ENCODE measurements around the gene TYRP1. TPM values are rescaled to one million over a fixed set of nuclear protein-coding genes. Genes with fewer than 3 reads are reported as not detected.

TYRP1 gene
- total RNA-seq, 2 experiments from 2014 or later = not detected

DNA sequence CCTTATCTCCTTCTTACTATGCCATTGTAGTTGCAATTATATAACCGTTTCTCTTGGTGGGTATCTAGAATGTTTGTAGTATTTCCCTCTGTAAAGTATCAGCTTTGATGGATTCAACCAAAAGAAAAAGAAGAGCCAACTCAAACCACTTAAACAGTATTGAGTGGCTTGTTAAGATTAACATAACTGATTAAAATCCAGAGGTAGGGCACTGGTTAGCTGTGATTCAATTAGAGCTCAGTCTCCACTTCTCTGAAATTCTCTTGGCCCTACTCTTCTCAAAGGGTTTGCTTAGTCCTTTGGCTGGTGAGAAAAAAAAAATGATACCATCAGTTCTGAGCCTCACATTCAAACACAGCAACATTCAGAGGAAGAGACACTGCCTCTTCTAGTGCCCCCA, 37.0 kb downstream of the TYRP1 start:
- no peaks in the 10 kb centered on the region for H4K20me1 ChIP-seq (ENCODE audit: insufficient read depth, low read length)
- H3K36me3 ChIP-seq (ENCODE audit: insufficient read depth, low read length) = no peaks in the 10 kb centered on the region
- DNase-seq (ENCODE audit: low spot score) = no peak
- CTCF ChIA-PET (ENCODE audit: unreplicated experiment) = no interaction called here
- H3K9me2 ChIP-seq (ENCODE audit: insufficient read depth, low read length) = no peaks in the 10 kb centered on the region
- no peak overlapping the region for H2AFZ ChIP-seq (ENCODE audit: low read length)
- intact Hi-C loops (cut with micrococcal nuclease; ENCODE audit: unreplicated experiment) = no loop called here
- POLR2A ChIA-PET = interaction anchor here (0.7 kb wide), 1 partner anchor 46 kb away, joined by 3 read pairs; no protein-coding TSS in a partner anchor
- BruUV-seq (replicated peaks) = no TSS peak
- no peaks in the 10 kb centered on the region for H3K79me2 ChIP-seq (ENCODE audit: insufficient read depth, low read depth, low read length)
- H3K4me2 ChIP-seq (ENCODE audit: low read length) = no peak overlapping the region
- no peaks in the 10 kb centered on the region for H3K9me3 ChIP-seq (ENCODE audit: low read length)
- H3K4me1 ChIP-seq (ENCODE audit: insufficient read depth, low read length, poor library complexity, severe bottlenecking) = no peaks in the 10 kb centered on the region
- TF ChIP-seq CTCF (conservative IDR thresholded peaks at IDR 0.05; ENCODE audit: low read length) (no peak), EZH2phosphoT487 (IDR thresholded peaks at IDR 0.05; ENCODE audit: borderline replicate concordance, low read depth, low read length) (no peak)
- H3K27ac ChIP-seq (ENCODE audit: low read depth, low read length, poor library complexity, severe bottlenecking) = no peak overlapping the region
- no peak overlapping the region for H3K4me3 ChIP-seq (ENCODE audit: low read depth, low read length, poor library complexity, severe bottlenecking)

DNA sequence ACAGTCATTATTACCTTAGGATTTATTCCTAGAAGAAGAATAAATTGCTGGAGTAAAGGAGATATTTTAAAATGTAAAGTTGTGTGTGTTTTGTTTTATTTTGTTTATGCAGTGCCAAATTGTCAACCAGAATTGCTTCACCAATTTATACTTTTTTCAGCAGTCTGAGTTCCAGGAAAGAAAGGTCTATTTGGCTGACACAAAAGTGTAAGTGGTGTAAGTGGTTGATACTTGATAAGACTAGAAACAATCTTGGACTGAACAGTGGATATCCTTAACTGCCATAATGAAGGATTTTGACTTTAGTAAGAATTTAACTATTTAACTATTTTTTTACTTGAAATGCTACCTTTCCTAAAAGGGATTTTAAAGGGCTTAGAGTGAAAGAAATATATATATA, 37.7 kb downstream of the TYRP1 start:
- CTCF ChIA-PET (ENCODE audit: unreplicated experiment) = no interaction called here

GRCh38 chr9:12732971-12733370, 39.8 kb downstream of the TYRP1 start:
- Histone ChIP-seq H3K36me3 (ENCODE audit: insufficient read depth, low read length) (no peaks in the 10 kb centered on the region), H3K79me2 (ENCODE audit: insufficient read depth, low read depth, low read length) (no peaks in the 10 kb centered on the region), H3K9me2 (ENCODE audit: insufficient read depth, low read length) (no peaks in the 10 kb centered on the region), H3K27ac (ENCODE audit: low read depth, low read length, poor library complexity, severe bottlenecking) (no peak overlapping the region), H3K4me3 (ENCODE audit: low read depth, low read length, poor library complexity, severe bottlenecking) (no peak overlapping the region), H3K4me1 (ENCODE audit: insufficient read depth, low read length, poor library complexity, severe bottlenecking) (no peaks in the 10 kb centered on the region), H2AFZ (ENCODE audit: low read length) (no peak overlapping the region), H4K20me1 (ENCODE audit: insufficient read depth, low read length) (no peaks in the 10 kb centered on the region), H3K4me2 (ENCODE audit: low read length) (no peak overlapping the region), H3K9me3 (ENCODE audit: low read length) (no peaks in the 10 kb centered on the region)
- POLR2A ChIA-PET = no interaction called here
- CTCF ChIA-PET (ENCODE audit: unreplicated experiment) = no interaction called here
- TF ChIP-seq EZH2phosphoT487 (IDR thresholded peaks at IDR 0.05; ENCODE audit: borderline replicate concordance, low read depth, low read length) (no peak), CTCF (conservative IDR thresholded peaks at IDR 0.05; ENCODE audit: low read length) (no peak)
- no peak for DNase-seq (ENCODE audit: low spot score)
- intact Hi-C loops (cut with micrococcal nuclease; ENCODE audit: unreplicated experiment) = no loop called here
- no TSS peak for BruUV-seq (replicated peaks)

More for the DNA sequence above, 37.7 kb downstream of the TYRP1 start:
- H3K9me2 ChIP-seq (ENCODE audit: insufficient read depth, low read length) = no peaks in the 10 kb centered on the region
- H2AFZ ChIP-seq (ENCODE audit: low read length) = no peak overlapping the region
- no TSS peak for BruUV-seq (replicated peaks)
- H3K79me2 ChIP-seq (ENCODE audit: insufficient read depth, low read depth, low read length) = no peaks in the 10 kb centered on the region
- H4K20me1 ChIP-seq (ENCODE audit: insufficient read depth, low read length) = no peaks in the 10 kb centered on the region
- no peak overlapping the region for H3K4me2 ChIP-seq (ENCODE audit: low read length)
- no peak for DNase-seq (ENCODE audit: low spot score)
- no peak overlapping the region for H3K27ac ChIP-seq (ENCODE audit: low read depth, low read length, poor library complexity, severe bottlenecking)
- no peaks in the 10 kb centered on the region for H3K9me3 ChIP-seq (ENCODE audit: low read length)
- no peaks in the 10 kb centered on the region for H3K36me3 ChIP-seq (ENCODE audit: insufficient read depth, low read length)
- no peak for TF ChIP-seq EZH2phosphoT487 (IDR thresholded peaks at IDR 0.05; ENCODE audit: borderline replicate concordance, low read depth, low read length)
- no peak for TF ChIP-seq CTCF (conservative IDR thresholded peaks at IDR 0.05; ENCODE audit: low read length)
- no peak overlapping the region for H3K4me3 ChIP-seq (ENCODE audit: low read depth, low read length, poor library complexity, severe bottlenecking)
- POLR2A ChIA-PET = no interaction called here
- intact Hi-C loops (cut with micrococcal nuclease; ENCODE audit: unreplicated experiment) = no loop called here
- H3K4me1 ChIP-seq (ENCODE audit: insufficient read depth, low read length, poor library complexity, severe bottlenecking) = no peaks in the 10 kb centered on the region
